ENCODE data around the gene MYO19.

GRCh38 chr17:36575028-36575427 lies 40.4 kb upstream of the MYO19 start:
- TF ChIP-seq CTCF (IDR thresholded peaks at IDR 0.05; ENCODE audit: low read depth, low read length, poor library complexity, severe bottlenecking), result no peak
- TF ChIP-seq EZH2phosphoT487 (IDR thresholded peaks at IDR 0.05; ENCODE audit: borderline replicate concordance, low read length), result no peak
